ENCODE results near the gene GPX3. TPM values are rescaled to one million over a fixed set of nuclear protein-coding genes. Genes with fewer than 3 reads are reported as not detected.

The GPX3 gene
- total and polyA plus RNA-seq, 2 donors (not counting 3 experiments of a cell fraction or from before 2014, with no cell fraction given) = 5.1 to 17.1 TPM

- H3K4me2 ChIP-seq (ENCODE audit: insufficient read depth, low read length) = no peak overlapping the region
- H3K79me2 ChIP-seq (ENCODE audit: control insufficient read depth, insufficient read depth, low read length) = no peaks in the 10 kb centered on the region
- no peak overlapping the region for H3K4me3 ChIP-seq (replicated peaks in 1 of 3; ENCODE audit: insufficient read depth in 1 of 3, low read depth in 1 of 3, low read length in 3 of 3)
- no peaks in the 10 kb centered on the region for H3K9me3 ChIP-seq (replicated peaks; ENCODE audit: control insufficient read depth, insufficient read depth, low read length)
- no peaks in the 10 kb centered on the region for H3K27me3 ChIP-seq (ENCODE audit: control insufficient read depth in 2 of 2, insufficient read depth in 2 of 2, low read length in 2 of 2)
- intact Hi-C loops (cut with micrococcal nuclease) (loop anchor here (5.0 kb wide), 1 partner anchor 43 kb away; no protein-coding TSS in a partner anchor), dilution Hi-C loops (cut with MboI; ENCODE audit: extremely low pct_ligation_motif_present, low sequenced_read_pairs) (no loop called here)
- H3K27ac ChIP-seq (ENCODE audit: insufficient read depth, low read depth, low read length) = no peak overlapping the region
- no peak for TF ChIP-seq FOS (IDR thresholded peaks at IDR 0.05; ENCODE audit: borderline replicate concordance, insufficient read depth, low read length)
- no peak for TF ChIP-seq POLR2AphosphoS5 (IDR thresholded peaks at IDR 0.05; ENCODE audit: insufficient read depth, low read depth, low read length)
- no peak for TF ChIP-seq GATA2 (IDR thresholded peaks at IDR 0.05; ENCODE audit: insufficient read depth, insufficient read length, low read depth, low read length)
- no peak for TF ChIP-seq MAX (IDR thresholded peaks at IDR 0.05; ENCODE audit: insufficient read depth, insufficient read length)
- TF ChIP-seq POLR2A (IDR thresholded peaks at IDR 0.05; ENCODE audit: low read depth, low read length) = no peak
- no peak for TF ChIP-seq CTCF (IDR thresholded peaks at IDR 0.05; ENCODE audit: extremely low read depth in 1 of 2, insufficient read depth in 1 of 2, low read depth in 1 of 2, low read length in 2 of 2)
- TF ChIP-seq JUN (IDR thresholded peaks at IDR 0.05; ENCODE audit: borderline replicate concordance, insufficient read depth, insufficient read length, low read depth) = no peak
- TF ChIP-seq MYC (IDR thresholded peaks at IDR 0.05; ENCODE audit: low read depth, low read length) = no peak
- no peak for TF ChIP-seq EZH2 (IDR thresholded peaks at IDR 0.05; ENCODE audit: borderline replicate concordance, low read depth, low read length, severe bottlenecking)
- H4K20me1 ChIP-seq (replicated peaks; ENCODE audit: control insufficient read depth, extremely low read depth, insufficient read depth, low read length) = no peaks in the 10 kb centered on the region
- no peak overlapping the region for H2AFZ ChIP-seq (ENCODE audit: low read depth, low read length)
- no peak overlapping the region for H3K9ac ChIP-seq (replicated peaks; ENCODE audit: extremely low read depth, insufficient read depth, low read length)
- ChIA-PET POLR2A (no interaction called here), CTCF (interaction anchor here (1.1 to 9.9 kb wide), 2 partner anchors 39 to 57 kb away, joined by 4 to 679 read pairs; no protein-coding TSS in a partner anchor)
- FAIRE-seq (no peak), DNase-seq (ENCODE audit: low read depth, low spot score) (no peak)
- no TSS peak for BruUV-seq (replicated peaks)
- H3K9me1 ChIP-seq (replicated peaks; ENCODE audit: control insufficient read depth, extremely low read depth, insufficient read depth, low read length) = no peaks in the 10 kb centered on the region
- peaks cover 6 to 38% of the 10 kb centered on the region in 2 experiments for H3K36me3 ChIP-seq (ENCODE audit: control insufficient read depth in 2 of 2, extremely low read depth in 1 of 2, insufficient read depth in 2 of 2, low read length in 2 of 2)
- no peaks in the 10 kb centered on the region for H3K4me1 ChIP-seq (ENCODE audit: control insufficient read depth, extremely low read depth, insufficient read depth, low read length)
Observed at GRCh38 chr5:151054709-151055108, 34.3 kb downstream of the GPX3 start.

Data from endothelial cell of umbilical vein (primary cell).